H1 (cell line): ENCODE data around the gene HSFX2. TPM values are rescaled to one million over a fixed set of nuclear protein-coding genes. Genes with fewer than 3 reads are reported as not detected.

Source experiments
- CBX8 ChIP-seq: fragments of 300-800, 300-1000 bp; sonication (generic); IDR thresholded peaks from 2 replicates; pipeline ENCODE4 v1.7.1; 2016; ENCODE audit warnings: low read depth, low read length, borderline replicate concordance
- CHD2 ChIP-seq: IDR thresholded peaks from 2 replicates; pipeline ENCODE4 v1.6.1; 2012; ENCODE audit warnings: low read length, improper control_type of control experiment
- CREB1 ChIP-seq: IDR thresholded peaks from 2 replicates; pipeline ENCODE4 v1.6.1; 2012; ENCODE audit warnings: inconsistent platforms
- E2F6 ChIP-seq: IDR thresholded peaks from 2 replicates; pipeline ENCODE4 v1.6.1; 2012; ENCODE audit warnings: inconsistent platforms
- RFX5 ChIP-seq: IDR thresholded peaks from 2 replicates; pipeline ENCODE4 v1.6.1; 2011; ENCODE audit warnings: low read depth, low read length, improper control_type of control experiment, borderline replicate concordance
- polyA plus RNA-seq, 7 experiments: library from polyadenylated mRNA; depleted of rRNA in 3 of 7; stranded (reverse) in 5 of 7; unstranded in 2 of 7; fragments of >200 nt in 5 of 7; fragments of 200-250 nt in 2 of 7; gene quantifications; 1 replicate in 5 of 7; 2 replicates in 1 of 7; 4 replicates in 1 of 7; pipeline versions ENCODE4 v1.2.1 to v1.2.3, GENCODE V29; 2011 to 2013; ENCODE audit warnings: missing spikeins in 2 of 7, mixed read lengths in 2 of 7
- total RNA-seq: library from RNA; stranded (reverse); fragmentation: NEBNext Ultra II Directional; extraction: Animal tissue kit (Norgen Biotek cat#: 25700); gene quantifications from 2 replicates; pipeline ENCODE4 v1.2.1, GENCODE V29; 2021
- TF ChIP-seq, protein P1 (sequence below): fragments of 300-600 bp; sonication (generic); IDR thresholded peaks from 2 replicates; pipeline ENCODE4 v1.7.1; 2012; ENCODE audit warnings: low read length, moderate library complexity, mild to moderate bottlenecking, inconsistent platforms; ENCODE audit not compliant: insufficient replicate concordance

HSFX2 gene
- total and polyA plus RNA-seq, 2 of the 8 experiments (the other 6 are each of a cell fraction or from before 2014, with no cell fraction given) = 0.17 TPM; not detected in 1

DNA sequence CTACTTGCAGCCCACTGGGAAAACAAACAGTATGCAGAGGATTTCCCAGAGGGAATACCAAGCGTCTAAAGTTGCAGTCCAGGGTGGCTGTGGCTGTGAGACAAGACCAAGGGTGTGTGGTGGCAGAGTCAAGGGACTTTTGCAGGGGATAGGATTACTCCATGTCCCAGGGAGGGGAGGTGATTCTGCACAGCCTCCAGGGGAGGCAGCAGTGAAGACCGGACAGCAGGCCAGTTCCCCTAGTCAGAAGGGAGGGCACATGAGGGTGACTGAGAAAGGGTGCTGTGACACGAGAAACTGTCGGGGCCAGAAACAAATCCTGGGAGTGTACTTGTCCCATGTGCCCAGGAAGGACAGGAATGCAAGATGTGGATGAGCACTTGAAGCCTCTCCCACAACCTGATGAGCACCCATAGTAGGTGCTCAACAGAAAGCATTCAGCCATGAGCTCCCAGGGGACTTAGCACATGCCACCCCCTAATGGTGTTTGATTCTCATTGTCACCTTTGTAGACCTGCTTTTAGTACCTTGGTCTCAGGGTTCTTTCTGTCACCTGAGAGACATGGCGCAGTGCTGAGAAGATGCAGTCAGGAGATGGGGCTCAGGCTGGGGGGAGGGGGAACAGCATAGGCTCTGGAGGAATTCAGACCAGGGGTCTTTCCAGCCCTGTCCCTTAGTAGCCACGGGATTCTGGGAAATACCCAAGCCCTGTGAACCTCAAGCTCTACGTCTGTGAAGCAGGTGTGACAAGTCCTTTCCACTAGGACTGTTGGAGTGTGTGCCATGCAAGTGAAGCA, 27.3 kb downstream of the HSFX2 start (continued):
- TF ChIP-seq, protein P1, sequence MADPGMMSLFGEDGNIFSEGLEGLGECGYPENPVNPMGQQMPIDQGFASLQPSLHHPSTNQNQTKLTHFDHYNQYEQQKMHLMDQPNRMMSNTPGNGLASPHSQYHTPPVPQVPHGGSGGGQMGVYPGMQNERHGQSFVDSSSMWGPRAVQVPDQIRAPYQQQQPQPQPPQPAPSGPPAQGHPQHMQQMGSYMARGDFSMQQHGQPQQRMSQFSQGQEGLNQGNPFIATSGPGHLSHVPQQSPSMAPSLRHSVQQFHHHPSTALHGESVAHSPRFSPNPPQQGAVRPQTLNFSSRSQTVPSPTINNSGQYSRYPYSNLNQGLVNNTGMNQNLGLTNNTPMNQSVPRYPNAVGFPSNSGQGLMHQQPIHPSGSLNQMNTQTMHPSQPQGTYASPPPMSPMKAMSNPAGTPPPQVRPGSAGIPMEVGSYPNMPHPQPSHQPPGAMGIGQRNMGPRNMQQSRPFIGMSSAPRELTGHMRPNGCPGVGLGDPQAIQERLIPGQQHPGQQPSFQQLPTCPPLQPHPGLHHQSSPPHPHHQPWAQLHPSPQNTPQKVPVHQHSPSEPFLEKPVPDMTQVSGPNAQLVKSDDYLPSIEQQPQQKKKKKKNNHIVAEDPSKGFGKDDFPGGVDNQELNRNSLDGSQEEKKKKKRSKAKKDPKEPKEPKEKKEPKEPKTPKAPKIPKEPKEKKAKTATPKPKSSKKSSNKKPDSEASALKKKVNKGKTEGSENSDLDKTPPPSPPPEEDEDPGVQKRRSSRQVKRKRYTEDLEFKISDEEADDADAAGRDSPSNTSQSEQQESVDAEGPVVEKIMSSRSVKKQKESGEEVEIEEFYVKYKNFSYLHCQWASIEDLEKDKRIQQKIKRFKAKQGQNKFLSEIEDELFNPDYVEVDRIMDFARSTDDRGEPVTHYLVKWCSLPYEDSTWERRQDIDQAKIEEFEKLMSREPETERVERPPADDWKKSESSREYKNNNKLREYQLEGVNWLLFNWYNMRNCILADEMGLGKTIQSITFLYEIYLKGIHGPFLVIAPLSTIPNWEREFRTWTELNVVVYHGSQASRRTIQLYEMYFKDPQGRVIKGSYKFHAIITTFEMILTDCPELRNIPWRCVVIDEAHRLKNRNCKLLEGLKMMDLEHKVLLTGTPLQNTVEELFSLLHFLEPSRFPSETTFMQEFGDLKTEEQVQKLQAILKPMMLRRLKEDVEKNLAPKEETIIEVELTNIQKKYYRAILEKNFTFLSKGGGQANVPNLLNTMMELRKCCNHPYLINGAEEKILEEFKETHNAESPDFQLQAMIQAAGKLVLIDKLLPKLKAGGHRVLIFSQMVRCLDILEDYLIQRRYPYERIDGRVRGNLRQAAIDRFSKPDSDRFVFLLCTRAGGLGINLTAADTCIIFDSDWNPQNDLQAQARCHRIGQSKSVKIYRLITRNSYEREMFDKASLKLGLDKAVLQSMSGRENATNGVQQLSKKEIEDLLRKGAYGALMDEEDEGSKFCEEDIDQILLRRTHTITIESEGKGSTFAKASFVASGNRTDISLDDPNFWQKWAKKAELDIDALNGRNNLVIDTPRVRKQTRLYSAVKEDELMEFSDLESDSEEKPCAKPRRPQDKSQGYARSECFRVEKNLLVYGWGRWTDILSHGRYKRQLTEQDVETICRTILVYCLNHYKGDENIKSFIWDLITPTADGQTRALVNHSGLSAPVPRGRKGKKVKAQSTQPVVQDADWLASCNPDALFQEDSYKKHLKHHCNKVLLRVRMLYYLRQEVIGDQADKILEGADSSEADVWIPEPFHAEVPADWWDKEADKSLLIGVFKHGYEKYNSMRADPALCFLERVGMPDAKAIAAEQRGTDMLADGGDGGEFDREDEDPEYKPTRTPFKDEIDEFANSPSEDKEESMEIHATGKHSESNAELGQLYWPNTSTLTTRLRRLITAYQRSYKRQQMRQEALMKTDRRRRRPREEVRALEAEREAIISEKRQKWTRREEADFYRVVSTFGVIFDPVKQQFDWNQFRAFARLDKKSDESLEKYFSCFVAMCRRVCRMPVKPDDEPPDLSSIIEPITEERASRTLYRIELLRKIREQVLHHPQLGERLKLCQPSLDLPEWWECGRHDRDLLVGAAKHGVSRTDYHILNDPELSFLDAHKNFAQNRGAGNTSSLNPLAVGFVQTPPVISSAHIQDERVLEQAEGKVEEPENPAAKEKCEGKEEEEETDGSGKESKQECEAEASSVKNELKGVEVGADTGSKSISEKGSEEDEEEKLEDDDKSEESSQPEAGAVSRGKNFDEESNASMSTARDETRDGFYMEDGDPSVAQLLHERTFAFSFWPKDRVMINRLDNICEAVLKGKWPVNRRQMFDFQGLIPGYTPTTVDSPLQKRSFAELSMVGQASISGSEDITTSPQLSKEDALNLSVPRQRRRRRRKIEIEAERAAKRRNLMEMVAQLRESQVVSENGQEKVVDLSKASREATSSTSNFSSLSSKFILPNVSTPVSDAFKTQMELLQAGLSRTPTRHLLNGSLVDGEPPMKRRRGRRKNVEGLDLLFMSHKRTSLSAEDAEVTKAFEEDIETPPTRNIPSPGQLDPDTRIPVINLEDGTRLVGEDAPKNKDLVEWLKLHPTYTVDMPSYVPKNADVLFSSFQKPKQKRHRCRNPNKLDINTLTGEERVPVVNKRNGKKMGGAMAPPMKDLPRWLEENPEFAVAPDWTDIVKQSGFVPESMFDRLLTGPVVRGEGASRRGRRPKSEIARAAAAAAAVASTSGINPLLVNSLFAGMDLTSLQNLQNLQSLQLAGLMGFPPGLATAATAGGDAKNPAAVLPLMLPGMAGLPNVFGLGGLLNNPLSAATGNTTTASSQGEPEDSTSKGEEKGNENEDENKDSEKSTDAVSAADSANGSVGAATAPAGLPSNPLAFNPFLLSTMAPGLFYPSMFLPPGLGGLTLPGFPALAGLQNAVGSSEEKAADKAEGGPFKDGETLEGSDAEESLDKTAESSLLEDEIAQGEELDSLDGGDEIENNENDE = no peak
- TF ChIP-seq CBX8 (no peak), E2F6 (no peak), CHD2 (no peak), CREB1 (no peak), RFX5 (no peak)
